DND-41 (cell line): ENCODE results near the gene CARMIL1.
A peak's percentile ranks its signal among the peaks of the same experiment; 100 is the strongest.

Source experiments
- ATAC-seq: fragments of 200-7000 bp; cut with Tn5 transposase; 3 replicates; pipeline ENCODE4 v1.9.1; 2021; ENCODE audit warnings: low read depth; ENCODE audit not compliant: insufficient read depth
- DNase-seq: peaks from one replicate; pipeline ENCODE4 v3.0.0-alpha.2; 2020
- H2AFZ ChIP-seq: 2 replicates; pipeline ENCODE4 v1.6.0; 2012; ENCODE audit warnings: low read depth, low read length
- H3K27ac ChIP-seq: 2 replicates; pipeline ENCODE4 v1.5.1; 2012; ENCODE audit warnings: low read length, inconsistent platforms
- H3K27me3 ChIP-seq: fragments of 200-600 bp; sonication (generic); 2 replicates; pipeline ENCODE4 v1.6.0; 2012; ENCODE audit warnings: low read length, mild to moderate bottlenecking, inconsistent platforms; ENCODE audit not compliant: insufficient read depth, poor library complexity
- H3K36me3 ChIP-seq: 2 replicates; pipeline ENCODE4 v1.5.1; 2012; ENCODE audit warnings: low read length, inconsistent platforms; ENCODE audit not compliant: insufficient read depth
- H3K4me1 ChIP-seq: 2 replicates; pipeline ENCODE4 v1.5.1; 2012; ENCODE audit warnings: mild to moderate bottlenecking, low read length; ENCODE audit not compliant: insufficient read depth
- H3K4me2 ChIP-seq: 2 replicates; pipeline ENCODE4 v1.6.0; 2012; ENCODE audit warnings: mild to moderate bottlenecking, moderate library complexity, low read length, inconsistent platforms; ENCODE audit not compliant: insufficient read depth
- H3K4me3 ChIP-seq, 2 experiments: fragments of 200-600 bp in 1 of 2; shearing (Covaris generic) in 1 of 2; 2 replicates each; pipeline ENCODE4 v1.5.1; 2012 to 2016; ENCODE audit warnings: inconsistent platforms in 2 of 2, low read length in 2 of 2, mild to moderate bottlenecking in 2 of 2, low read depth in 1 of 2, moderate library complexity in 1 of 2
- H3K79me2 ChIP-seq: 2 replicates; pipeline ENCODE4 v1.6.0; 2012; ENCODE audit warnings: low read length, inconsistent platforms; ENCODE audit not compliant: insufficient read depth
- H3K9ac ChIP-seq: 2 replicates; pipeline ENCODE4 v1.6.0; 2012; ENCODE audit warnings: low read depth, mild to moderate bottlenecking, inconsistent platforms, low read length, moderate library complexity
- H3K9me3 ChIP-seq: 2 replicates; pipeline ENCODE4 v1.5.1; 2012; ENCODE audit warnings: low read length, moderate library complexity, mild to moderate bottlenecking, inconsistent platforms; ENCODE audit not compliant: insufficient read depth, severe bottlenecking
- H4K20me1 ChIP-seq: 2 replicates; pipeline ENCODE4 v1.6.0; 2012; ENCODE audit warnings: low read length; ENCODE audit not compliant: insufficient read depth
- CTCF ChIP-seq: IDR thresholded peaks from 2 replicates; pipeline ENCODE4 v1.5.1; 2012; ENCODE audit warnings: borderline replicate concordance, low read length, moderate library complexity, mild to moderate bottlenecking; ENCODE audit not compliant: poor library complexity, severe bottlenecking; ENCODE audit errors: extremely low read depth
- EZH2 ChIP-seq: IDR thresholded peaks from 3 replicates; pipeline ENCODE4 v1.6.1; 2012; ENCODE audit warnings: borderline replicate concordance, low read depth, mild to moderate bottlenecking, moderate library complexity, low read length, inconsistent platforms; ENCODE audit not compliant: severe bottlenecking

Gene CARMIL1

DNA sequence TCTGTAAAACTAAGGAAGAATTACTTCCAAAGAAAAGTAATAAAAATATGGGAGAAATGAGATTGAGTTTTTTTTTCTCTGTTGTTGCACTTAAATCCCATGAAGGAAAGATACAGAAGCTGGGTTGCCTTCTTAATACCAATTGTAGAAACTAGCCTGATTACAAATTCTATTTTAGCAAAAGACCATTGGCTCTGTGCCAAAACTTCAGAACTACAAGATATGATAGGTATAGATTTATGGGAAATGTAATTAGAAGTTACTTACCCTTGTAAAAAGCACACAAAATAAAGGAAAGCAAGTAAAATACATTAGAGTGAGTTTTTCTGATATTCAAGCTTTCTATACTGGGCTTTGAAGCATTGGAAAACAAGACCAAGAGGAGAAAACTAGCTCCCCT, 299.4 kb downstream of the CARMIL1 start:
- ATAC-seq (no peak), DNase-seq (no peak)
- H3K4me2 ChIP-seq: no peak overlapping the region
- no peaks in the 10 kb centered on the region for H3K79me2 ChIP-seq
- H3K9me3 ChIP-seq: no peaks in the 10 kb centered on the region
- no peak overlapping the region for H3K9ac ChIP-seq
- H3K4me1 ChIP-seq: peaks cover 19% of the 10 kb centered on the region
- H3K4me3 ChIP-seq: no peak overlapping the region
- H3K36me3 ChIP-seq: no peaks in the 10 kb centered on the region
- TF ChIP-seq CTCF (no peak), EZH2 (no peak)
- H3K27me3 ChIP-seq: peaks cover 8% of the 10 kb centered on the region
- no peak overlapping the region for H3K27ac ChIP-seq
- no peaks in the 10 kb centered on the region for H4K20me1 ChIP-seq
- H2AFZ ChIP-seq: no peak overlapping the region

DNA sequence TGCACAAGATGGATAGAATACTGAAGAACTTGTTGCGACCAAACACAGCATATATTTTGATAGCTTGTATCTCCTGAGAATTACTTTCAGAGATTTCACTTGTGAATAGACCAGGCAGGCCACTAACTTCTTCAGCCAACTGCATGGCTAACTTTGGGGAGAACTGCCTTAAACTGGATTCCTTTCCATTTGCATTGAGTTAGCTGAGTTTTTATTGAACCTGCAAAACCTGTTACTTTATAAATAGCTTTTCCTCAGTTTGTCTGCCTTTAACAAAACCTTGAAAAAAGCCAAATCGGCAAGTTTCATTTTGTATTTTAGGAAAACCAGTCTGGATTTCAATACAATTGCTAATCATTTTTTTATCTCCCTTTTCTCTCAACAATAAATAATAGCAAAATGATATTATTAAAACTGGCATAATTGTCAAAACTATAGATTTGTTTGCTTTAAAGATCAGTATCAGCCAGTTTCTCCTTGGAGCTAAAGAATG, 300.3 kb downstream of the CARMIL1 start:
- no peaks in the 10 kb centered on the region for H4K20me1 ChIP-seq
- no peaks in the 10 kb centered on the region for H3K36me3 ChIP-seq
- peaks cover 8% of the 10 kb centered on the region for H3K27me3 ChIP-seq
- TF ChIP-seq CTCF: no peak
- TF ChIP-seq EZH2: no peak
- no peaks in the 10 kb centered on the region for H3K9me3 ChIP-seq
- peaks cover 19% of the 10 kb centered on the region for H3K4me1 ChIP-seq
- H3K27ac ChIP-seq: no peak overlapping the region
- H3K4me3 ChIP-seq: no peak overlapping the region
- no peak overlapping the region for H3K9ac ChIP-seq
- H3K79me2 ChIP-seq: no peaks in the 10 kb centered on the region
- H3K4me2 ChIP-seq: no peak overlapping the region
- no peak for DNase-seq
- no peak overlapping the region for H2AFZ ChIP-seq
- ATAC-seq: no peak

- H3K4me2 ChIP-seq: peak overlapping the region; percentile 58
Observed at GRCh38 chr6:25579902-25580495, 300.8 kb downstream of the CARMIL1 start.

More at GRCh38 chr6:25579902-25580495, 300.8 kb downstream of the CARMIL1 start:
- ATAC-seq: peak; percentile 86
- H3K9ac ChIP-seq: peak overlapping the region; percentile 20; the same call in 1 of the 2 replicates
- peak overlapping the region; percentile 68 for H2AFZ ChIP-seq
- no peaks in the 10 kb centered on the region for H4K20me1 ChIP-seq
- no peaks in the 10 kb centered on the region for H3K9me3 ChIP-seq
- DNase-seq: peak; percentile 26
- no peak for TF ChIP-seq CTCF
- no peak for TF ChIP-seq EZH2
- peaks cover 7% of the 10 kb centered on the region for H3K27me3 ChIP-seq
- H3K79me2 ChIP-seq: no peaks in the 10 kb centered on the region
- peak overlapping the region in 1 of 2 experiments; percentile 25; a peak in 2 of 4 replicates for H3K4me3 ChIP-seq
- peaks cover 19% of the 10 kb centered on the region for H3K4me1 ChIP-seq
- H3K36me3 ChIP-seq: no peaks in the 10 kb centered on the region
- peak overlapping the region; percentile 26 for H3K27ac ChIP-seq
